BE2C (cell line): ENCODE results near the gene ARHGEF12.

Source experiments
- DNase-seq: peaks from one replicate; pipeline ENCODE4 v3.0.0-alpha.2; 2020
- H3K27me3 ChIP-seq: fragments of 250-450 bp; sonication (Bioruptor Pico); 2 replicates; pipeline ENCODE4 v1.5.1; 2020; ENCODE audit warnings: mild to moderate bottlenecking
- H3K36me3 ChIP-seq: fragments of 250-450 bp; sonication (Bioruptor Pico); 2 replicates; pipeline ENCODE4 v1.5.1; 2020; ENCODE audit warnings: mild to moderate bottlenecking
- H3K4me1 ChIP-seq: fragments of 250-450 bp; sonication (Bioruptor Pico); 2 replicates; pipeline ENCODE4 v1.5.1; 2020
- H3K4me3 ChIP-seq: 2 replicates; pipeline ENCODE4 v1.5.1; 2011; ENCODE audit warnings: low read depth, low read length
- H3K9me3 ChIP-seq: fragments of 250-450 bp; sonication (Bioruptor Pico); 2 replicates; pipeline ENCODE4 v1.5.1; 2020
- CTCF ChIP-seq: IDR thresholded peaks from 2 replicates; pipeline ENCODE4 v1.5.1; 2012; ENCODE audit warnings: mild to moderate bottlenecking, low read depth, low read length

The ARHGEF12 gene

GRCh38 chr11:120401506-120401905 lies 65.3 kb downstream of the ARHGEF12 start:
- Histone ChIP-seq H3K4me3 (no peak overlapping the region), H3K36me3 (no peaks in the 10 kb centered on the region), H3K4me1 (no peaks in the 10 kb centered on the region; the same call in 1 of the 2 replicates), H3K27me3 (no peaks in the 10 kb centered on the region), H3K9me3 (no peaks in the 10 kb centered on the region)
- TF ChIP-seq CTCF, result no peak
- DNase-seq, result no peak

GRCh38 chr11:120403966-120404365 lies 67.8 kb downstream of the ARHGEF12 start:
- no peak overlapping the region for H3K4me3 ChIP-seq
- H3K9me3 ChIP-seq, result no peaks in the 10 kb centered on the region
- no peaks in the 10 kb centered on the region; the same call in none of the 2 replicates for H3K4me1 ChIP-seq
- no peak for DNase-seq
- H3K36me3 ChIP-seq, result no peaks in the 10 kb centered on the region
- no peak for TF ChIP-seq CTCF
- no peaks in the 10 kb centered on the region for H3K27me3 ChIP-seq

- H3K27me3 ChIP-seq, result no peaks in the 10 kb centered on the region
- TF ChIP-seq CTCF, result no peak
- no peaks in the 10 kb centered on the region for H3K36me3 ChIP-seq
- no peaks in the 10 kb centered on the region; the same call in none of the 2 replicates for H3K4me1 ChIP-seq
- H3K4me3 ChIP-seq, result no peak overlapping the region
- H3K9me3 ChIP-seq, result no peaks in the 10 kb centered on the region
- DNase-seq, result no peak
These were observed 68.3 kb downstream of the ARHGEF12 start for GRCh38 chr11:120404495-120404894.

- H3K27me3 ChIP-seq, result no peaks in the 10 kb centered on the region
- peaks cover 11% of the 10 kb centered on the region for H3K4me1 ChIP-seq
- TF ChIP-seq CTCF, result no peak
- 0 out of 2 replicates have a peak, but pooled peaks cover 2% of the 10 kb centered on the region for H3K36me3 ChIP-seq
- no peak for DNase-seq
- no peaks in the 10 kb centered on the region for H3K9me3 ChIP-seq
- H3K4me3 ChIP-seq, result no peak overlapping the region
These were observed 73.4 kb downstream of the ARHGEF12 start for GRCh38 chr11:120409655-120410054.

- Histone ChIP-seq H3K36me3 (0 out of 2 replicates have a peak, but pooled peaks cover 2% of the 10 kb centered on the region), H3K9me3 (no peaks in the 10 kb centered on the region), H3K4me3 (no peak overlapping the region), H3K27me3 (no peaks in the 10 kb centered on the region), H3K4me1 (peaks cover 11% of the 10 kb centered on the region)
- DNase-seq, result no peak
- TF ChIP-seq CTCF, result no peak
These were observed 74.6 kb downstream of the ARHGEF12 start for GRCh38 chr11:120410622-120411380.

GRCh38 chr11:120413480-120413879 lies 77.3 kb downstream of the ARHGEF12 start:
- H3K36me3 ChIP-seq, result 0 out of 2 replicates have a peak, but pooled peaks cover 2% of the 10 kb centered on the region
- H3K4me3 ChIP-seq, result no peak overlapping the region
- no peak for TF ChIP-seq CTCF
- DNase-seq, result no peak
- H3K4me1 ChIP-seq, result peaks cover 11% of the 10 kb centered on the region
- H3K27me3 ChIP-seq, result no peaks in the 10 kb centered on the region
- H3K9me3 ChIP-seq, result no peaks in the 10 kb centered on the region
